ENCODE data around the gene PRAME.

DNA sequence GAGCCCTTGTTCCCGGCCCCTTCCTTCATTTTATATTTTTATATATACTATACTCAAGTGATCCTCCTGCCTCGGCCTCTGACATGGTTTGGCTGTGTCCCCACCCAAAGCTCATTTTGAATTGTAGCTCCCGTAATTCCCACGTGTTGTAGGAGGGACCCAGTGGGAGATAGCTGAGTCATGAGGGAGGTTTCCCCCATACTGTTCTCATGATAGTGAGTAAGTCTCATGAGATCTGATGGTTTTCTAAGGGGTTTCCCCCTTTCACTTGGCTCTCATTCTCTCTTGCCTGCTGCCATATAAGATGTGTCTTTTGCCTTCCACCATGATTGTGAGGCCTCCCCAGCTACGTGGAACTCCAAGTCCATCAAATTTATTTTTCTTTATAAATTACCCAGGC lies 31.8 kb downstream of the PRAME start:
- TF ChIP-seq POLR2A (IDR thresholded peaks at IDR 0.05; ENCODE audit: low read depth, low read length), result no peak
- TF ChIP-seq POLR2AphosphoS5 (IDR thresholded peaks at IDR 0.05; ENCODE audit: low read depth, low read length), result no peak
- TF ChIP-seq SPI1 (IDR thresholded peaks at IDR 0.05; ENCODE audit: low read depth, low read length), result no peak
- no peak for TF ChIP-seq TAF1 (IDR thresholded peaks at IDR 0.05; ENCODE audit: low read depth, low read length)
- no peak for TF ChIP-seq PAX5 (IDR thresholded peaks at IDR 0.05; ENCODE audit: insufficient read depth, low read length, severe bottlenecking)
- TF ChIP-seq POU2F2 (IDR thresholded peaks at IDR 0.05; ENCODE audit: low read depth, low read length), result no peak
